COLO829 (cell line): ENCODE data around the gene MAPK8IP2.
A peak's percentile ranks its signal among the peaks of the same experiment; 100 is the strongest.

Experiments used
- DNase-seq: peaks from one replicate; pipeline ENCODE4 v3.0.0; 2012; ENCODE audit warnings: low spot score

MAPK8IP2 gene

DNA sequence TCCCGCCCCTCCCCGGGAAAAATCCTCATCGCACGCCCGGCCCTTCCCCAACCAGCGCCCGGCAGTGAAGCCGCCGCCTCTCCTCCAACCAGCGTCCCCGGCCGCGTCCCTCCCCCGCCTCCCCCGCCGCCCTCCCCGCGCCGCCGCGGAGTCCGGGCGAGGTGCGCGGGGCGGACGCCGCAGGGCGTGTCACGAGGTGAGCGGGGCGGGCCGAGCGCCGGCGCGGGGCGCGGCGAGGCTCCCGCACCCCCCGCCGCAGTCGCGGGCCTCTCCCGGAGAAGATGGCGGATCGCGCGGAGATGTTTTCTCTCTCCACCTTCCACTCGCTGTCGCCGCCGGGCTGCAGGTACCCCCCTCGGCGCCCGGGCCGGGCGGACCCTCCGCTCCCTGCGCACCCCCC lies at the start of gene MAPK8IP2:
TSS of gene MAPK8IP2 (plus strand) at position 256 of the 400 bp plus-strand sequence. CDS start at position 282, 26 bp downstream.
- no peak for DNase-seq

DNA sequence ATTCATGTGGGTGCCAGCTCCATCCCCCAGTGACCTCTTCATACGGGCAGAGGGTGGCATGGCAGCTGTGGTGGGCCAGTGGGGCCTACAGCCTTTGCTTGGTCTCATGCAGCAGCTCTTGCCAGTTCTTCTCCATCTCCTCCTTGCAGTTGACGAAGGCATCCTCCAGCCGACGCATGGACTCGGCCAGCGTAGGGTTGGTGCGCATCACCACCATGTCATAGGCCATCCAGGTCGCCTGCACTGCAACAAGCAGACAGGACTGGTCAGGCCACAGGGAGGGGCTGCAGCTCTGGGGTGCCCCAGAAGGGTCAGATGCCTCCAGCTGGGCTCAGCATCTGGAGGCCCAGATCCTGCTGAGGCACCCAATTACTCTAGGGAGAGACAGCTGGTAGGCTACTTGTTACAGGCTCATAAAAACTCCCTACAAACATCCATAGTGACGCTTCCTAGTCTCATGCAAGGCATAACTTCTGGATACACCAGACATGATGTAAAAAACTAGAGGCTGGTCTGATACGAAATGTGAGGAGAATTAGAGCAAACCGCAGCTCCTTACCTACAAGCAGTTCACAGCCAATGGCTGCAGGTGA lies 49.3 kb upstream of the MAPK8IP2 start:
- DNase-seq: no peak

GRCh38 chr22:50553310-50553709 lies 47.3 kb upstream of the MAPK8IP2 start:
- DNase-seq: no peak

GRCh38 chr22:50556703-50557102 lies 43.9 kb upstream of the MAPK8IP2 start:
- no peak for DNase-seq

DNA sequence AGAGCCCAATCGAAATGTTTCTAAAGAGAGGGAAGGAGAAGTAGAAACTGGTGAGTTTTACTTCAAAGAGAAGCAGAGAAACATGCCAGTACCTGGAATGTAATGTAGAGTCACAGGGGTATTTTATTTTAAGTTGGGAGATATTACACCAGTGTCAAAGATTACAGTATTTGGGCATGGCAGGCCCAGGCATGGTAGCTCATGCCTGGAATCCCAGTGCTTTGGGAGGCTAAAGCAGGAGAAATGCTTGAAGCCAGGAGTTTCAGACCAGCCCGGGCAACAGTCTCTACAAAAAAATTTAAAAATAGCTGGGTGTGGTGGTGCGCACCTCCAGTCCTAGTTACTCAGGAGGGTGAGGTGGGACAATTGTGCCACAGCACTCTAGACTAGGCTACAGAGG lies 40.6 kb upstream of the MAPK8IP2 start:
- no peak for DNase-seq

- DNase-seq: no peak
Observed at GRCh38 chr22:50561401-50562358, 38.9 kb upstream of the MAPK8IP2 start.

- peak; percentile 96 for DNase-seq
Observed at GRCh38 chr22:50562523-50563412, 37.8 kb upstream of the MAPK8IP2 start, which contains the start of gene SYCE3. SYCE3 (minus strand) TSS chr22:50562919; CDS start chr22:50556405, 6,514 bp downstream.

- no peak for DNase-seq
Observed at GRCh38 chr22:50563413-50564160, 37.0 kb upstream of the MAPK8IP2 start.

- DNase-seq: no peak
Observed at GRCh38 chr22:50564289-50564688, 36.3 kb upstream of the MAPK8IP2 start.

GRCh38 chr22:50567721-50568252 lies 32.8 kb upstream of the MAPK8IP2 start:
- DNase-seq: no peak

DNA sequence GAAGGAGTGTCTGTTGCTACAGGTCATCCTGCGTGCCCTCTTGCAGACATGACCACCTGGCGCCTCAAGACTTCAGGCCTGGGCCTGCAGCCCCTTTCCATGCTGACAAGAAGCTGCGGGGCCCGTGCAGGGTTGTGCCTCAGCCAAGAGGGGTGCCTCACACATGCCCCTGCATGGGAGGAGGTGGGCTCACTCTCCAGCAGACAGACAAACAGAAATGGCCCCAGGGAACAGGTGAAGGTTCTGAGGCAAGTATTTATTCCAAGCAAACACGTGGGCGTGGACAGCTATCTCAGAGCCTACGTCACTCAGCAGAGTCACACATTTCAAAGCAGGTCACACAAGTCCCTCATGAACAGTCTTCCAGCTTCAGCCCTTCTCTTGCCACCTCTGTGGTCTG lies 32.0 kb upstream of the MAPK8IP2 start:
- DNase-seq: no peak

GRCh38 chr22:50569041-50569459 lies 31.5 kb upstream of the MAPK8IP2 start:
- no peak for DNase-seq

- DNase-seq: no peak
Observed at GRCh38 chr22:50569896-50570535, 30.6 kb upstream of the MAPK8IP2 start.

GRCh38 chr22:50570861-50571260 lies 29.7 kb upstream of the MAPK8IP2 start:
- no peak for DNase-seq

- no peak for DNase-seq
Observed at GRCh38 chr22:50571264-50572175, 29.1 kb upstream of the MAPK8IP2 start.

DNA sequence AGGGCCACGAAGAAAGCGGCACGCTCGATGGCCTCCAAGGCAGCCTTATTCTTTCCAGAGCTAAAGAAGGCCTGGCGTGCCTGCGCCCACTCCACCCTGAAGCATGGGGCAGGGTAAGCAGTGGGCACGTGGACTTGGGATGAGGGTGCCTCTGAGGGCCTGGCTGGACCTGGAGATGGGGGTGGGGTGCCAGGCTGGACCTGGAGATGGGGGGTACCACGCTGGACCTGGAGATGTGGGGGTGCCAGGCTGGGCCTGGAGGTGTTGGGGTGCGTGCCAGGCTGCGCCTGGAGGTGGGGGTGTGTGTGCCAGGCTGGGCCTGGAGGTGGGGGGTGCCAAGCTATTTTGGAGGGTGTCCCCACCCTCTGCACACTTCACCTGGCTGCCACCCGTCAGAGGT lies 27.6 kb upstream of the MAPK8IP2 start:
- DNase-seq: no peak

GRCh38 chr22:50573491-50574382 lies 26.9 kb upstream of the MAPK8IP2 start:
- no peak for DNase-seq

- DNase-seq: no peak
Observed at GRCh38 chr22:50574383-50574755, 26.2 kb upstream of the MAPK8IP2 start.
